ENCODE results near the gene RNU6-1.

Gene RNU6-1

GRCh38 chr15:67834581-67835296 lies 5.1 kb downstream of the RNU6-1 start:
- H3K9me3 ChIP-seq, result no peaks in the 10 kb centered on the region
- peak overlapping the region; percentile 42 for H3K4me3 ChIP-seq (ENCODE audit: low read depth, low read length)
- no peaks in the 10 kb centered on the region for H3K36me3 ChIP-seq
- H3K27me3 ChIP-seq, result peaks cover 62% of the 10 kb centered on the region
- no peak for TF ChIP-seq CTCF (IDR thresholded peaks at IDR 0.05; ENCODE audit: low read depth, low read length)
- DNase-seq, result no peak
- H3K4me1 ChIP-seq, result no peaks in the 10 kb centered on the region

DNA sequence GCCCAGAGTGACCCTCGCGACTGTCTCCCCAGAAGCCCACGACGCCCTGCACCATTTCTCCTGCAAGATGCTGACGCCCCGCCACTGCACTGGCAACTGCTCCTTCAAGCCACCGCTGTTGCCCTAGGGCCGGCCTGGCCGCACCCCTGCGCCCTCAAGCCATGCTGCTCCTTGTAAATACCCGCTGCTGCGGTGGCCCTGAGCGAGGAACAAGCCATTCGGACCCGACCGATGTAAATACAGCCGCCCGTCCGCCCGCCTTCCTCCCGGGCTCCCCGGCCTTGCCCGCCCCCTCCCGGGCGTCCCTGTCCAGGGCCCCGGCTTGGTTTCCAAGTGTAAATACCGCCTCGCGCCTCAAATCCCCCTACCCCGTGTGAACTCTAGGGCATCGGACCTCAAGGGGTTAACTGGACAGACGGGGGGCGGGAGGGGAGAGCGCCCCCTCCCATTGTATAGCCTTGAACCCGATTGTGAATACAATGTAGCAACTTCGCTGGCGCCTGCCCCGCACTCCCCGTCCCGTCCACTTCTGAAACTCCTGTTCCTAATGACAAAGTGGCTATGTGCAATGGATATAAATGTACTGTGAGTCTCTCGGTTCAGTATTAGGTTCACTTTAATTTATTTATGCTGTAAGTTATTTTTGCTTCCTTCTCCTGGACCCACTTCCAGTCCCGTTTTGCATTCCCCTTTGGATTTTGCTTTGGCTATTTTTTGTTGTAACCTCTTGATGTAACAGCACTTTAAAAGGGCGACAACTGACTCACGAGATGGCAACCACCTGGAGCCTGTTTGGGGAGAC lies 5.9 kb downstream of the RNU6-1 start:
- H3K27me3 ChIP-seq, result peaks cover 71% of the 10 kb centered on the region
- peak overlapping the region; percentile 42 for H3K4me3 ChIP-seq (ENCODE audit: low read depth, low read length)
- TF ChIP-seq CTCF (IDR thresholded peaks at IDR 0.05; ENCODE audit: low read depth, low read length), result peak; percentile 59
- H3K9me3 ChIP-seq, result no peaks in the 10 kb centered on the region
- peak; percentile 77 for DNase-seq
- no peaks in the 10 kb centered on the region for H3K4me1 ChIP-seq
- no peaks in the 10 kb centered on the region for H3K36me3 ChIP-seq

DNA sequence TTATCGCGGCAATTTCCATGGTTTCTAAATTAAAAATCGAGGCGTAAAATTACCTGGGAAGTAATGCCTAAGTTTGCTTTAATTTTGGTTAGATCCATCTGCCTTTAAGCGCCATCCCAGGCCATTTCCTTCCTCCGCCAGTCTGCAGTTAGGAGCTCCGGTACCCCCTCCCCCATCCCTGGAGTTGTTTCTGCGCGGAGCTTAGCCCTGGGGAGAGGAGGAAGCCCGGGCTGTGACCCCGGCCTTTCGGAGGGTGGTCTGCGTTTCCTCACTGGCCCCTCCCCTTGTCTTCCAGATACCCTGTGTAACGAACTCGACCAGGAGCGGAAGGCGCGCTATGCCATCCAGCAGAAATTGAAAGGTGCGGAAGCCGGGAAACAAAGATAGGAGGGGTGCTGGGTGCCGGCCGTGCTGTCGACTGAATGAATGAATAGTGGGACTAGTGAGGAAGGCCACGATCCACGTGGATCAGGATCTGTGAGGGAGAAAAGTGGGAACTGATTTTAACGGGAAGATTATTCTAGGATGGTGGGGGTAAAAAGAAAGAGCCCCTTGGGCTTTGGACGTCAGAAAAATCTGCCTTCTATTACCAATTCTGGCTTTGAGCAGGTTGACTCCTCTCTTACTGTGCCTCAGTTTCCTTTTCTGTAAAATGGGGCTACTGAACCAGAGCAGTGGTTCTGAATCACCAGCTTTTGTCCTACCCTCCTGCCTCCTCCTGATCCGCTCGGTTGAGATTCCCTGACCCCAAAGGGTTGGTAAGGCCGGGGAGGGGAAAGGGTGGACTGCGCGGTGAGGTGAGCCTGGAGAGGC lies 6.7 kb downstream of the RNU6-1 start:
- peaks cover 79% of the 10 kb centered on the region for H3K27me3 ChIP-seq
- no peaks in the 10 kb centered on the region for H3K36me3 ChIP-seq
- peak; percentile 47 for DNase-seq
- H3K9me3 ChIP-seq, result no peaks in the 10 kb centered on the region
- peak overlapping the region; percentile 42 for H3K4me3 ChIP-seq (ENCODE audit: low read depth, low read length)
- no peaks in the 10 kb centered on the region for H3K4me1 ChIP-seq
- TF ChIP-seq CTCF (IDR thresholded peaks at IDR 0.05; ENCODE audit: low read depth, low read length), result no peak

DNA sequence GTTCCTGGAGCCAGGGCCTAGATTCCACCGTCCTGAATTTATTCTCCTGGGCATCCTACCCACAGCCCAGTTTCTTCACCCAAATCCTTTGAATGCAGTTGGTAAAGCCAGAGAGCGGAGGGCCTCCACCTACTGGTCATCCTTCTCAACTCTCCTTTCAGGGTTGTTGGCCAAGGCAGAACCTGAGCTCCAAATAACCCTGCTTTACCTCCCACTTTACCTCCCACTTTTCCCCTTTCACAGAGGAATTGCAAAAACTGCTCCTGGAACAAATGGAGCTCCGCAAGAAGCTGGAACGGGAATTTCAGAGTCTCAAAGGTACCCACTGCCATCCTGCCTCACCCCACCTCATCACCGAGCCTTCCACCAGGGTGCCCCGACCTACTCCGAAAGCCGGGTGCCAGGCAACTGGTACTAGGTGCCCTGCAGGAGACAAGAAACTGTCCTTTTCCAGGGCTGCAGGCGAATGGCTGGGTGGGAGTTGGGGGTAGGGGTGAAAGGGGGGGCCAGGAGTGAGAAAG lies 7.8 kb downstream of the RNU6-1 start:
- Histone ChIP-seq H3K4me1 (no peaks in the 10 kb centered on the region), H3K9me3 (no peaks in the 10 kb centered on the region), H3K36me3 (no peaks in the 10 kb centered on the region), H3K27me3 (peaks cover 89% of the 10 kb centered on the region), H3K4me3 (ENCODE audit: low read depth, low read length) (no peak overlapping the region)
- peak; percentile 36 for DNase-seq
- peak; percentile 59 for TF ChIP-seq CTCF (IDR thresholded peaks at IDR 0.05; ENCODE audit: low read depth, low read length)

GRCh38 chr15:67831363-67831762 lies 8.5 kb downstream of the RNU6-1 start:
- H3K4me3 ChIP-seq (ENCODE audit: low read depth, low read length), result no peak overlapping the region
- TF ChIP-seq CTCF (IDR thresholded peaks at IDR 0.05; ENCODE audit: low read depth, low read length), result no peak
- DNase-seq, result no peak
- H3K4me1 ChIP-seq, result no peaks in the 10 kb centered on the region
- H3K9me3 ChIP-seq, result no peaks in the 10 kb centered on the region
- H3K36me3 ChIP-seq, result no peaks in the 10 kb centered on the region
- H3K27me3 ChIP-seq, result peaks cover 96% of the 10 kb centered on the region

Data from BE2C (cell line).